ENCODE results near the gene GDF11.
A peak's percentile ranks its signal among the peaks of the same experiment; 100 is the strongest.

The GDF11 gene

GRCh38 chr12:55707841-55708694, 34.9 kb upstream of the GDF11 start, which contains the start of gene ITGA7:
Gene ITGA7 (minus strand): TSS chr12:55707904. CDS start chr12:55707682, 222 bp downstream.
- DNase-seq = peak; percentile 72

GRCh38 chr12:55708695-55709233, 34.2 kb upstream of the GDF11 start:
- DNase-seq = no peak

- no peak for DNase-seq
Observed at GRCh38 chr12:55711786-55712553, 31.0 kb upstream of the GDF11 start.

GRCh38 chr12:55712700-55713415, 30.1 kb upstream of the GDF11 start:
- DNase-seq = no peak

- DNase-seq = peak; percentile 92
Observed at GRCh38 chr12:55713721-55714120, 29.2 kb upstream of the GDF11 start.

GRCh38 chr12:55715169-55715764, 27.7 kb upstream of the GDF11 start:
- no peak for DNase-seq

- peak; percentile 94 for DNase-seq
Observed at GRCh38 chr12:55715833-55716581, 26.9 kb upstream of the GDF11 start, which contains the start of gene BLOC1S1. Gene BLOC1S1 (plus strand): TSS chr12:55716046. CDS start chr12:55716052, 6 bp downstream.

- DNase-seq = no peak
Observed at GRCh38 chr12:55716582-55716957, 26.4 kb upstream of the GDF11 start.

- DNase-seq = peak; percentile 81
Observed at GRCh38 chr12:55717011-55718007, 25.6 kb upstream of the GDF11 start.

DNA sequence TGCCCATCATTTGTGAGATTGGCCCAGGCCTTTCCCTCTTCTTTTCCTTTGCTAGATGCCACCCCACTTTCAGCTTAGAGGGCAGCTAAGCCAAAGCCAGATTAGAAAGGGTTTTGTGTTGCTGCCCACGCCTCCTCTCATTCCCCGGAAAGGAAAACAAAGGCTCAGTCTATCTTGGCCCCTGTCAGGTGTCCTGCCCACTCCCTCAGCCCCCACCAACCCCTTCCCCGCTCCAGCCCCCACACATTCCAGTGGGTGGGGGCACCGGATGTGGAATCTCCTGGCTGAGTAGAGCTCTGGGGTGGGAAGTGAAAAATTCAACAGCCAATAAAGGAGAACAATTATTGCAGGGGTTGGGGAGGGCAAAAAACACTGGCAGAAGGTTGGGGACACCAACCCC, 24.9 kb upstream of the GDF11 start:
- DNase-seq = peak; percentile 46

- DNase-seq = no peak
Observed at GRCh38 chr12:55718624-55719275, 24.2 kb upstream of the GDF11 start.

- DNase-seq = no peak
Observed at GRCh38 chr12:55719371-55719770, 23.6 kb upstream of the GDF11 start.

DNA sequence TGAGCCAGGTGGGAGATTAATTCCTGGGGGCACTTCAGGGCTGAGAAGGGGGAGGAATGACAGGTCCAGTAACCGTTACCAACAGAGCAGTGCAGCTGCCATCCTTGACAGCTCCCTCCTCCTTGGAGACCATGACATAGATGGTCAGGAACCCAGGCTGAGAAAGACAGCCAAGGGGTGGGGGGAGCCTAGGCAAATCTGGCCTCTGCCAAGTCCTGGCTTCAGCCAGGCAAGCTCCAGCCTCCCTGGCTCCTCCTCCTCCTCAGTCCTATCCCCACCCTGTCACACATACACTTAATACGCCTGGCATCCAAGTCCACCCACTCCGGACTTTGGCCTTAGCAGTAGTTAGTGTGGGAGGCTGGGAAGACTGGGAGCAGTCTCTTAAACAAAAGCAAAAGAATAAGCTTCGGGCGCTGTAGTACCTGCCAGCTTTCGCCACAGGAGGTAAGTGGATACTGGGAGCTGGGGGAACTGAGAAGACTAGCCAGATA, 22.8 kb upstream of the GDF11 start, which contains the start of gene RDH5:
Gene RDH5 (plus strand): TSS at position 323 of the 494 bp plus-strand sequence. CDS start 792 bp downstream, outside the sequence.
- peak; percentile 84 for DNase-seq

DNA sequence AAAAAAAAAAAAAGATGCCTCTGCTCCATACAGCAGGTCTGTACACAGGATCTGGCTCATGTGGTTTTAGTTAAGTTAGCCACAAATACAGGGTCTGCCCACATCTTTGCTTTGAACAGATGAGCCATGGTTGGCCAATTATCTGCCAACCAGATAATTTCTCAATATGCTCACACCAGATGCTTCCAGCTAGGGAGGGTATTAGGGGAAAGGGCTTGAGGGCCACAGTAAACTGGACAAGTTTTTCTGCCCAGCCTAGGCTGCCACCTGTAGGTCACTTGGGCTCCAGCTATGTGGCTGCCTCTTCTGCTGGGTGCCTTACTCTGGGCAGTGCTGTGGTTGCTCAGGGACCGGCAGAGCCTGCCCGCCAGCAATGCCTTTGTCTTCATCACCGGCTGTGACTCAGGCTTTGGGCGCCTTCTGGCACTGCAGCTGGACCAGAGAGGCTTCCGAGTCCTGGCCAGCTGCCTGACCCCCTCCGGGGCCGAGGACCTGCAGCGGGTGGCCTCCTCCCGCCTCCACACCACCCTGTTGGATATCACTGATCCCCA, 22.0 kb upstream of the GDF11 start:
- peak; percentile 98 for DNase-seq

GRCh38 chr12:55721601-55722213, 21.2 kb upstream of the GDF11 start:
- DNase-seq = no peak

DNA sequence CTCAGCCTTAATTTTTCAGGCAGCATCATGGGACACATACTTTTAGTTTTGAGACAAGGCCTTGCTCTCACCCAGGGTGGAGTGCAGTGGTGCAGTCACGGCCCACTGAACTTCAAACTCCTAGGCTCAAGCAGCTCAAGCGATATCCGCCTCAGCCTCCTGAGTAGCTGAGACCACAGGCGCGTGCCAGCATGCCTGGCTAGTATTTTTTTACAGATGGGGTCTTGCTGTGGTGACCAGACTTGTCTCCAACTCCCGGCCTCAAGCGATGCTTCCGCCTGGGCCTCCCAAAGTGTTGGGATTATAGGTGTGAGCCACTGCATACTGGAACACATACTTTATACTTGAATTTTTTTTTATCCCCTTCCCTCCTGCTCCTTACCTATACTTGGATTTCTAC, 20.0 kb upstream of the GDF11 start:
- DNase-seq = no peak

GRCh38 chr12:55723516-55724225, 19.3 kb upstream of the GDF11 start:
- no peak for DNase-seq

All from EL (cell line).